Astrocyte (in vitro differentiated cells and primary cell): ENCODE data around the gene VASN. TPM values are rescaled to one million over a fixed set of nuclear protein-coding genes. Genes with fewer than 3 reads are reported as not detected.

Experiments used
- DNase-seq: peaks from one replicate; pipeline ENCODE4 v3.0.0-alpha.2; 2010; ENCODE audit warnings: low read depth
- FAIRE-seq: peaks from 2 replicates; lab custom pipeline; 2011; peaks lifted over from hg19 to GRCh38; lab: Jason Lieb, UNC
- H2AFZ ChIP-seq: 2 replicates; pipeline ENCODE4 v1.6.0; 2012; ENCODE audit warnings: low read depth, low read length, inconsistent platforms
- H3K27ac ChIP-seq: 2 replicates; pipeline ENCODE4 v1.5.1; 2011; ENCODE audit warnings: low read depth, low read length, inconsistent platforms
- H3K27me3 ChIP-seq: 2 replicates; pipeline ENCODE4 v1.6.0; 2011; ENCODE audit warnings: low read length, inconsistent platforms; ENCODE audit not compliant: insufficient read depth
- H3K36me3 ChIP-seq: 2 replicates; pipeline ENCODE4 v1.5.1; 2011; ENCODE audit warnings: low read length, inconsistent platforms; ENCODE audit not compliant: insufficient read depth
- H3K4me1 ChIP-seq: 2 replicates; pipeline ENCODE4 v1.5.1; 2011; ENCODE audit warnings: low read length, inconsistent platforms; ENCODE audit not compliant: insufficient read depth
- H3K4me2 ChIP-seq: 2 replicates; pipeline ENCODE4 v1.6.0; 2012; ENCODE audit warnings: low read length, inconsistent platforms
- H3K4me3 ChIP-seq: 2 replicates; pipeline ENCODE4 v1.5.1; 2011; ENCODE audit warnings: low read depth, mild to moderate bottlenecking, low read length, inconsistent platforms; ENCODE audit not compliant: insufficient read depth
- H3K79me2 ChIP-seq: 2 replicates; pipeline ENCODE4 v1.6.0; 2012; ENCODE audit warnings: mild to moderate bottlenecking, low read length, inconsistent platforms; ENCODE audit not compliant: insufficient read depth
- H3K9ac ChIP-seq: 2 replicates; pipeline ENCODE4 v1.6.0; 2012; ENCODE audit warnings: mild to moderate bottlenecking, low read length, inconsistent platforms
- H3K9me3 ChIP-seq: 2 replicates; pipeline ENCODE4 v1.5.1; 2012; ENCODE audit warnings: low read depth, mild to moderate bottlenecking, low read length, inconsistent platforms; ENCODE audit not compliant: insufficient read depth
- H4K20me1 ChIP-seq: 2 replicates; pipeline ENCODE4 v1.6.0; 2012; ENCODE audit warnings: low read length, inconsistent platforms; ENCODE audit not compliant: insufficient read depth
- H3K27ac Mint-ChIP-seq: one replicate; pipeline ENCODE4 v1.8.0; 2021; ENCODE audit warnings: mild to moderate bottlenecking, mixed read lengths; ENCODE audit not compliant: unreplicated experiment
- H3K27me3 Mint-ChIP-seq: one replicate; pipeline ENCODE4 v1.8.0; 2021; ENCODE audit warnings: low read depth, mixed read lengths; ENCODE audit not compliant: unreplicated experiment
- H3K36me3 Mint-ChIP-seq: one replicate; pipeline ENCODE4 v1.8.0; 2021; ENCODE audit warnings: low read depth, mixed read lengths; ENCODE audit not compliant: unreplicated experiment
- H3K4me1 Mint-ChIP-seq: one replicate; pipeline ENCODE4 v1.8.0; 2021; ENCODE audit warnings: low read depth, mixed read lengths; ENCODE audit not compliant: unreplicated experiment
- H3K4me3 Mint-ChIP-seq: one replicate; pipeline ENCODE4 v1.8.0; 2021; ENCODE audit warnings: mild to moderate bottlenecking, moderate library complexity, mixed read lengths; ENCODE audit not compliant: unreplicated experiment
- H3K9me3 Mint-ChIP-seq: one replicate; pipeline ENCODE4 v1.8.0; 2021; ENCODE audit warnings: mild to moderate bottlenecking, mixed read lengths; ENCODE audit not compliant: unreplicated experiment
- EZH2 ChIP-seq: IDR thresholded peaks from 2 replicates; pipeline ENCODE4 v1.6.1; 2012; ENCODE audit warnings: mild to moderate bottlenecking, low read length, inconsistent platforms; ENCODE audit not compliant: insufficient read depth
- total RNA-seq: library from RNA; stranded (reverse); gene quantifications from 2 replicates; pipeline ENCODE4 v1.2.1, GENCODE V29; 2021
- TF ChIP-seq, protein P1 (sequence below): IDR thresholded peaks from 2 replicates; pipeline ENCODE4 v1.5.1; 2011; ENCODE audit warnings: low read depth, mild to moderate bottlenecking, inconsistent platforms, low read length, moderate library complexity; ENCODE audit not compliant: insufficient read depth

Gene VASN
- total RNA-seq, 1 donor from 2014 or later = 32.0 TPM

DNA sequence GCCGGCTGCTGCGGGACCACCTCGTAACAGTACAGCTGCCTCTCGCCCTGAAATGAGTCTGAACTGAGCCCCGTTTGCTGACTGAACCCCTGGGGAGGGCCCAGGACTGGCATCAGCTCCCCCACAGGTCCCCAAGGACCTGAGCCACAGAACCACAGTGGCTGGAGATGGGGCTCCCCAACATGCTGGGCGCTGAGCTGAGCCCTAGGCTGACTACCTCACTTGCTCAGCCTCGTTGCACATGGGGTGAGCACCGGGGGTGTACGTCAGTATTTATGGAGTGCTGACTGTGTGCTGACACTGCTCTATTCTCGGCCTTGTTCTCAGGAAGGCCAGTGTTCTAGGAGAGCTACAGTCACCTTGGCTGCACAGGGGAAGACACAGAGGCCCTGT, 6.6 kb upstream of the VASN start:
- no peaks in the 10 kb centered on the region for H3K9me3 Mint-ChIP-seq
- Histone ChIP-seq H3K27me3 (no peaks in the 10 kb centered on the region), H3K79me2 (no peaks in the 10 kb centered on the region), H3K4me1 (peaks cover 8% of the 10 kb centered on the region), H3K27ac (no peak overlapping the region), H3K9ac (no peak overlapping the region), H3K4me2 (no peak overlapping the region), H3K9me3 (no peaks in the 10 kb centered on the region), H4K20me1 (no peaks in the 10 kb centered on the region), H3K4me3 (no peak overlapping the region), H3K36me3 (no peaks in the 10 kb centered on the region), H2AFZ (no peak overlapping the region)
- no peak overlapping the region for H3K27ac Mint-ChIP-seq
- H3K4me3 Mint-ChIP-seq = no peak overlapping the region
- no peak for DNase-seq
- peaks cover 4% of the 10 kb centered on the region for H3K36me3 Mint-ChIP-seq
- TF ChIP-seq EZH2 = no peak
- TF ChIP-seq, protein P1, sequence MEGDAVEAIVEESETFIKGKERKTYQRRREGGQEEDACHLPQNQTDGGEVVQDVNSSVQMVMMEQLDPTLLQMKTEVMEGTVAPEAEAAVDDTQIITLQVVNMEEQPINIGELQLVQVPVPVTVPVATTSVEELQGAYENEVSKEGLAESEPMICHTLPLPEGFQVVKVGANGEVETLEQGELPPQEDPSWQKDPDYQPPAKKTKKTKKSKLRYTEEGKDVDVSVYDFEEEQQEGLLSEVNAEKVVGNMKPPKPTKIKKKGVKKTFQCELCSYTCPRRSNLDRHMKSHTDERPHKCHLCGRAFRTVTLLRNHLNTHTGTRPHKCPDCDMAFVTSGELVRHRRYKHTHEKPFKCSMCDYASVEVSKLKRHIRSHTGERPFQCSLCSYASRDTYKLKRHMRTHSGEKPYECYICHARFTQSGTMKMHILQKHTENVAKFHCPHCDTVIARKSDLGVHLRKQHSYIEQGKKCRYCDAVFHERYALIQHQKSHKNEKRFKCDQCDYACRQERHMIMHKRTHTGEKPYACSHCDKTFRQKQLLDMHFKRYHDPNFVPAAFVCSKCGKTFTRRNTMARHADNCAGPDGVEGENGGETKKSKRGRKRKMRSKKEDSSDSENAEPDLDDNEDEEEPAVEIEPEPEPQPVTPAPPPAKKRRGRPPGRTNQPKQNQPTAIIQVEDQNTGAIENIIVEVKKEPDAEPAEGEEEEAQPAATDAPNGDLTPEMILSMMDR = no peak
- no peak for FAIRE-seq
- no peaks in the 10 kb centered on the region for H3K27me3 Mint-ChIP-seq
- H3K4me1 Mint-ChIP-seq = peaks cover 13% of the 10 kb centered on the region

DNA sequence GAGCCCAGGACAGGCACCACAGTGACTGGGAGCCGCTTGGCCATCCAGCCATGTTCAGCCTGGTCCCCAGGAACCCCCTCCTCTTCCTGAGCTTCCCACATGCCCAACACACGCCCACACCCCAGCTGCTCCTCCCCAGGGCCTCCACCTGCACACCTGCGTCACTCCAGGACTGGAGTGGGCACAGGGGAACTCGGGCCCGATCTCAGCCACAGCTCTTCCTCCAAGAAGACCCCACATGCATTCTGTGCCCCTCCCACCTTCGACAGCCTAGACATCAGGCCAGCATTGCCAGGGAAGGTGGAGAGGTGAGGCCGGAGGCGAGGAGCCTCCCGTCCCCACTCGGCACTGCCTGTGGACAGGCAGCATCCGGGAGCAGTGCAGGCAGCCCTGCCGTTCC, 6.0 kb upstream of the VASN start:
- H2AFZ ChIP-seq = no peak overlapping the region
- H3K36me3 Mint-ChIP-seq = peaks cover 4% of the 10 kb centered on the region
- no peak overlapping the region for H3K4me2 ChIP-seq
- FAIRE-seq (no peak), DNase-seq (no peak)
- no peak overlapping the region for H3K9ac ChIP-seq
- TF ChIP-seq, protein P1 = no peak
- TF ChIP-seq EZH2 = no peak
- H3K9me3 Mint-ChIP-seq = no peaks in the 10 kb centered on the region
- no peaks in the 10 kb centered on the region for H3K79me2 ChIP-seq
- H3K4me3 ChIP-seq = no peak overlapping the region
- no peaks in the 10 kb centered on the region for H4K20me1 ChIP-seq
- H3K9me3 ChIP-seq = no peaks in the 10 kb centered on the region
- H3K4me1 ChIP-seq = peaks cover 12% of the 10 kb centered on the region
- no peak overlapping the region for H3K4me3 Mint-ChIP-seq
- no peaks in the 10 kb centered on the region for H3K27me3 ChIP-seq
- no peaks in the 10 kb centered on the region for H3K36me3 ChIP-seq
- peaks cover 15% of the 10 kb centered on the region for H3K4me1 Mint-ChIP-seq
- no peaks in the 10 kb centered on the region for H3K27me3 Mint-ChIP-seq
- H3K27ac Mint-ChIP-seq = no peak overlapping the region
- H3K27ac ChIP-seq = no peak overlapping the region

DNA sequence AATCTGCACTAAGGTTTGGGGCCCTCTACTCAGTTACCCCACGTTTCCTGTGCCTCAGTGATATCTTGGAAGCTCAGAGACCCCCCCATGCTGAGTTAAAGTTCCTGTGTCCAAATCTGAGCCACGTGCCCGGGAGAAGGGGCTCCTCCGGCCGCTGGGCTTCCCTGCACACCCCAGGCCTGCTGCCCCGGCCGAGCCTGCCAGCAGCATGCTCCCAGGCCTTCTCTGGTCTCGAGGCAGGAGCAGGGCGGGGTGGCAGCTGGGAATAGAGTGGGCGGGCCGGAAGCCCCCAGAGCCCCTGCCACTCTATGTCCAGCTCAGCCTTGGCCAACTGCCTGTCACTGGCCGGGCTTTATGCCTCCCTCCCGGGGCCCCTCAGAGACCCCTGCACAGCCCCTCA, 5.6 kb upstream of the VASN start:
- peaks cover 4% of the 10 kb centered on the region for H3K36me3 Mint-ChIP-seq
- DNase-seq = no peak
- Histone ChIP-seq H3K27ac (no peak overlapping the region), H3K4me2 (no peak overlapping the region), H3K27me3 (no peaks in the 10 kb centered on the region), H4K20me1 (no peaks in the 10 kb centered on the region), H2AFZ (no peak overlapping the region), H3K4me1 (peaks cover 16% of the 10 kb centered on the region), H3K79me2 (no peaks in the 10 kb centered on the region), H3K4me3 (no peak overlapping the region), H3K9me3 (no peaks in the 10 kb centered on the region), H3K36me3 (no peaks in the 10 kb centered on the region), H3K9ac (no peak overlapping the region)
- TF ChIP-seq EZH2 = no peak
- TF ChIP-seq, protein P1 = no peak
- no peaks in the 10 kb centered on the region for H3K9me3 Mint-ChIP-seq
- H3K27me3 Mint-ChIP-seq = no peaks in the 10 kb centered on the region
- FAIRE-seq = no peak
- no peak overlapping the region for H3K27ac Mint-ChIP-seq
- peaks cover 17% of the 10 kb centered on the region for H3K4me1 Mint-ChIP-seq
- H3K4me3 Mint-ChIP-seq = no peak overlapping the region
